HG03469 (cell line): ENCODE results near the gene TRAPPC2L.

Experiments used
- ATAC-seq: cut with Tn5 transposase; IDR thresholded peaks from one replicate; pipeline ENCODE4 v1.9.1; 2021; ENCODE audit warnings: mild to moderate bottlenecking, moderate library complexity, moderate number of reproducible peaks; ENCODE audit not compliant: unreplicated experiment

Gene TRAPPC2L

GRCh38 chr16:88906020-88906419 is 49.1 kb downstream of the TRAPPC2L start:
- ATAC-seq = no peak

GRCh38 chr16:88906535-88907105 is 49.7 kb downstream of the TRAPPC2L start:
- no peak for ATAC-seq

- ATAC-seq = no peak
These were observed 50.8 kb downstream of the TRAPPC2L start for GRCh38 chr16:88907768-88908167.

GRCh38 chr16:88908307-88908706 is 51.4 kb downstream of the TRAPPC2L start:
- ATAC-seq = no peak

- no peak for ATAC-seq
These were observed 52.7 kb downstream of the TRAPPC2L start for GRCh38 chr16:88909431-88910210.

- no peak for ATAC-seq
These were observed 53.6 kb downstream of the TRAPPC2L start for GRCh38 chr16:88910284-88911135.

GRCh38 chr16:88911136-88911945 is 54.4 kb downstream of the TRAPPC2L start:
- ATAC-seq = no peak

GRCh38 chr16:88911946-88912310 is 55.0 kb downstream of the TRAPPC2L start:
- ATAC-seq = no peak
